ENCODE measurements around the gene PNKP. TPM values are rescaled to one million over a fixed set of nuclear protein-coding genes. Genes with fewer than 3 reads are reported as not detected.

The PNKP gene
- total and polyA plus RNA-seq, 7 donors = 16.7 to 31.9 (median 21.7) TPM

- WGBS, 3 donors = 94 to 98% (median 98%) methylated on average over 5 of the region's 5 CpGs
- Histone ChIP-seq H3K4me3 (no peak overlapping the region), H3K36me3 (ENCODE audit: insufficient read depth in 1 of 2, low read depth in 1 of 2) (peaks cover 14 to 96% of the 10 kb centered on the region in 2 donors), H3K9me3 (no peaks in the 10 kb centered on the region), H3K27ac (no peak overlapping the region), H3K4me1 (peaks cover 14% of the 10 kb centered on the region), H3K27me3 (ENCODE audit: insufficient read depth in 3 of 3, low read length in 2 of 3) (no peaks in the 10 kb centered on the region)
- intact Hi-C loops (cut with DNase I) = no loop called here
- no peak for TF ChIP-seq CTCF (IDR thresholded peaks at IDR 0.05)
- ATAC-seq (no peak), DNase-seq (no peak)
Observed at GRCh38 chr19:49883094-49883493, 15.7 kb upstream of the PNKP start.

- intact Hi-C loops (cut with DNase I) = no loop called here
- peaks cover 14 to 91% of the 10 kb centered on the region in 2 donors for H3K36me3 ChIP-seq (ENCODE audit: insufficient read depth in 1 of 2, low read depth in 1 of 2)
- H3K4me3 ChIP-seq = no peak overlapping the region
- H3K9me3 ChIP-seq = no peaks in the 10 kb centered on the region
- H3K4me1 ChIP-seq = peaks cover 15% of the 10 kb centered on the region
- TF ChIP-seq CTCF (IDR thresholded peaks at IDR 0.05) = no peak
- H3K27me3 ChIP-seq (ENCODE audit: insufficient read depth in 3 of 3, low read length in 2 of 3) = no peaks in the 10 kb centered on the region
- ATAC-seq (no peak), DNase-seq (no peak)
- WGBS, 3 donors = 97 to 98% (median 98%) methylated on average over 14 of the region's 14 CpGs
- H3K27ac ChIP-seq = no peak overlapping the region
Observed at GRCh38 chr19:49882643-49883042, 15.3 kb upstream of the PNKP start.

GRCh38 chr19:49881672-49882394 is 14.5 kb upstream of the PNKP start:
- Histone ChIP-seq H3K9me3 (no peaks in the 10 kb centered on the region), H3K27me3 (ENCODE audit: insufficient read depth in 3 of 3, low read length in 2 of 3) (no peaks in the 10 kb centered on the region), H3K36me3 (ENCODE audit: insufficient read depth in 1 of 2, low read depth in 1 of 2) (peaks cover 14 to 83% of the 10 kb centered on the region in 2 donors), H3K4me1 (peaks cover 15% of the 10 kb centered on the region), H3K4me3 (no peak overlapping the region), H3K27ac (no peak overlapping the region)
- TF ChIP-seq CTCF (IDR thresholded peaks at IDR 0.05) = no peak
- ATAC-seq (no peak), DNase-seq (peak in 1 of 2 donors; percentile 52)
- WGBS, 3 donors = 84 to 87% (median 85%) methylated on average over 31 of the region's 31 CpGs
- intact Hi-C loops (cut with DNase I) = no loop called here

- TF ChIP-seq CTCF (IDR thresholded peaks at IDR 0.05) = no peak
- Histone ChIP-seq H3K36me3 (ENCODE audit: insufficient read depth in 1 of 2, low read depth in 1 of 2) (peaks cover 14 to 78% of the 10 kb centered on the region in 2 donors), H3K27ac (no peak overlapping the region), H3K27me3 (ENCODE audit: insufficient read depth in 3 of 3, low read length in 2 of 3) (no peaks in the 10 kb centered on the region), H3K4me1 (peaks cover 15% of the 10 kb centered on the region), H3K9me3 (no peaks in the 10 kb centered on the region), H3K4me3 (no peak overlapping the region)
- DNase-seq = peak in 1 of 2 donors; percentile 51
- intact Hi-C loops (cut with DNase I) = no loop called here
- no peak for ATAC-seq
- 94 to 98% (median 94%) methylated on average over 16 to 17 of the region's 17 CpGs for WGBS, 3 donors
Observed at GRCh38 chr19:49881186-49881585, 13.8 kb upstream of the PNKP start.

Measured in psoas muscle (tissue), 8 donors.